Measurements from ENCODE around the gene CTPS2.

GRCh38 chrX:16695079-16695676 is 17.3 kb downstream of the CTPS2 start:
- TF ChIP-seq CTCF (IDR thresholded peaks at IDR 0.05; ENCODE audit: low read length) (peak; percentile 66), EZH2 (IDR thresholded peaks at IDR 0.05; ENCODE audit: borderline replicate concordance, low read length) (no peak)

All from OCI-LY1 (cell line).